HCT116 (cell line): ENCODE data around the gene ASB7. TPM values are rescaled to one million over a fixed set of nuclear protein-coding genes. Genes with fewer than 3 reads are reported as not detected.

Experiments used
- ATAC-seq: fragments of 200-7000 bp; cut with Tn5 transposase; 2 replicates; pipeline ENCODE4 v1.9.1; 2020; ENCODE audit warnings: mild to moderate bottlenecking, moderate library complexity
- BruUV-seq: library from RNA; stranded (reverse); fragments of 400-500 nt; replicated peaks from 2 replicates; lab custom pipeline; 2021; lab: Mats Ljungman, UMichigan
- CTCF ChIA-PET: fragments of 300-600 bp; sonication (Branson Sonifier 250); formaldehyde crosslinking; loops from one replicate; lab custom pipeline; 2021; ENCODE audit warnings: antibody characterized with exemption; lab: Charles Lee
- POLR2A ChIA-PET: fragments of 300-600, 350-600 bp; sonication (Branson Sonifier 250); formaldehyde crosslinking; loops from one replicate; lab custom pipeline; 2021; ENCODE audit warnings: antibody characterized with exemption; lab: Charles Lee
- RAD21 ChIA-PET, 2 experiments: fragments of 300-600 bp; sonication (Branson Sonifier 250); formaldehyde crosslinking; loops; one replicate each; lab custom pipeline; 2023; ENCODE audit warnings: low total read pairs in 2 of 2; ENCODE audit not compliant: uncharacterized antibody in 2 of 2, unreplicated experiment in 2 of 2, low non-redundant PET in 1 of 2; lab: Charles Lee
- DNase-seq: peaks from one replicate; pipeline ENCODE4 v3.0.0-alpha.2; 2010; ENCODE audit warnings: low read depth, low spot score
- H2AFZ ChIP-seq: fragments of 200-600 bp; shearing (Covaris generic), sonication (generic); 2 replicates; pipeline ENCODE4 v1.6.1; 2017; ENCODE audit warnings: low read depth, mixed run types, mixed read lengths, antibody characterized with exemption, low read length; ENCODE audit not compliant: poor library complexity, severe bottlenecking
- H3K27ac ChIP-seq: 2 replicates; pipeline ENCODE4 v1.5.1; 2012; ENCODE audit warnings: low read depth, low read length
- H3K27me3 ChIP-seq: fragments of 200-600 bp; sonication (generic); 2 replicates; pipeline ENCODE4 v1.6.1; 2016; ENCODE audit warnings: mixed run types, low read length, mixed read lengths; ENCODE audit not compliant: insufficient read depth
- H3K36me3 ChIP-seq, 2 experiments: fragments of 200-500 bp in 1 of 2; fragments of 200-600 bp in 1 of 2; sonication (Bioruptor generic) in 1 of 2; sonication (generic) in 1 of 2; 2 replicates each; pipeline versions ENCODE4 v1.5.1 to v1.6.1; 2014 to 2016; ENCODE audit warnings: low read length in 2 of 2, inconsistent platforms in 1 of 2, mixed read lengths in 1 of 2, mixed run types in 1 of 2; ENCODE audit not compliant: insufficient read depth in 2 of 2, control insufficient read depth in 1 of 2
- H3K4me1 ChIP-seq, 2 experiments: fragments of 200-600 bp in 1 of 2; sonication (generic) in 1 of 2; 2 replicates each; pipeline versions ENCODE4 v1.5.1 to v1.6.1; 2012 to 2017; ENCODE audit warnings: low read length in 2 of 2, inconsistent platforms in 1 of 2, mild to moderate bottlenecking in 1 of 2, mixed read lengths in 1 of 2, mixed run types in 1 of 2, moderate library complexity in 1 of 2; ENCODE audit not compliant: insufficient read depth in 2 of 2, control insufficient read depth in 1 of 2
- H3K4me2 ChIP-seq: fragments of 200-600 bp; sonication (generic); 2 replicates; pipeline ENCODE4 v1.6.1; 2017; ENCODE audit warnings: mixed run types, low read length, mixed read lengths
- H3K4me3 ChIP-seq, 2 experiments: fragments of 200-600 bp in 1 of 2; sonication (generic) in 1 of 2; replicated peaks in 1 of 2; 2 replicates each; pipeline ENCODE4 v1.5.1; 2011 to 2016; ENCODE audit warnings: low read length in 2 of 2, control low read depth in 1 of 2, low read depth in 1 of 2, mild to moderate bottlenecking in 1 of 2, mixed read lengths in 1 of 2, mixed run types in 1 of 2
- H3K79me2 ChIP-seq: fragments of 200-600 bp; sonication (generic); 2 replicates; pipeline ENCODE4 v1.6.1; 2017; ENCODE audit warnings: mild to moderate bottlenecking, mixed run types, low read length, moderate library complexity, mixed read lengths; ENCODE audit not compliant: insufficient read depth
- H3K9ac ChIP-seq: fragments of 200-600 bp; sonication (generic); 2 replicates; pipeline ENCODE4 v1.6.1; 2016; ENCODE audit warnings: low read length, mixed read lengths
- H3K9me2 ChIP-seq: fragments of 200-600 bp; sonication (generic), shearing (Covaris generic); 2 replicates; pipeline ENCODE4 v1.6.1; 2017; ENCODE audit warnings: mixed run types, mild to moderate bottlenecking, moderate library complexity; ENCODE audit not compliant: insufficient read depth
- H3K9me3 ChIP-seq, 2 experiments: fragments of 200-500 bp in 1 of 2; fragments of 200-600 bp in 1 of 2; sonication (Bioruptor generic) in 1 of 2; sonication (generic) in 1 of 2; 2 replicates each; pipeline ENCODE4 v1.6.1; 2014 to 2017; ENCODE audit warnings: low read length in 2 of 2, mixed read lengths in 2 of 2, inconsistent platforms in 1 of 2, low read depth in 1 of 2, mild to moderate bottlenecking in 1 of 2, mixed run types in 1 of 2, moderate library complexity in 1 of 2; ENCODE audit not compliant: control insufficient read depth in 1 of 2, insufficient read depth in 1 of 2
- H4K20me1 ChIP-seq: fragments of 200-600 bp; sonication (generic), shearing (Covaris generic); 2 replicates; pipeline ENCODE4 v1.6.1; 2017; ENCODE audit warnings: mixed run types, mild to moderate bottlenecking, moderate library complexity; ENCODE audit not compliant: insufficient read depth
- ELF1 ChIP-seq: IDR thresholded peaks from 2 replicates; pipeline ENCODE4 v1.6.1; 2012; ENCODE audit warnings: low read depth, borderline replicate concordance
- EZH2phosphoT487 ChIP-seq: fragments of 200-600 bp; IDR thresholded peaks from 2 replicates; pipeline ENCODE4 v1.6.1; 2018; ENCODE audit warnings: antibody characterized with exemption, borderline replicate concordance
- FOSL1 ChIP-seq: IDR thresholded peaks from 2 replicates; pipeline ENCODE4 v1.6.1; 2012; ENCODE audit warnings: low read depth
- JUND ChIP-seq: IDR thresholded peaks from 2 replicates; pipeline ENCODE4 v1.6.1; 2012
- POLR2A ChIP-seq: IDR thresholded peaks from 2 replicates; pipeline ENCODE4 v1.7.0; 2011; ENCODE audit warnings: borderline replicate concordance; ENCODE audit not compliant: insufficient read depth, insufficient read length; ENCODE audit errors: extremely low read depth
- POLR2AphosphoS5 ChIP-seq: IDR thresholded peaks from 2 replicates; pipeline ENCODE4 v1.6.1; 2011; ENCODE audit warnings: mild to moderate bottlenecking, low read depth, low read length, moderate library complexity
- SP1 ChIP-seq: IDR thresholded peaks from 2 replicates; pipeline ENCODE4 v1.6.1; 2012; ENCODE audit warnings: low read depth
- SRF ChIP-seq: IDR thresholded peaks from 2 replicates; pipeline ENCODE4 v1.6.1; 2012; ENCODE audit warnings: low read depth
- TCF7L2 ChIP-seq: IDR thresholded peaks from 2 replicates; pipeline ENCODE4 v1.7.0; 2011; ENCODE audit warnings: borderline replicate concordance, inconsistent platforms; ENCODE audit not compliant: insufficient read depth, insufficient read length; ENCODE audit errors: extremely low read depth
- YY1 ChIP-seq: IDR thresholded peaks from 2 replicates; pipeline ENCODE4 v1.6.1; 2011; ENCODE audit warnings: low read length, low read depth, moderate library complexity, mild to moderate bottlenecking; ENCODE audit not compliant: insufficient replicate concordance; ENCODE audit errors: extremely low read depth
- ZFX ChIP-seq: fragments of 450-650 bp; IDR thresholded peaks from 2 replicates; pipeline ENCODE4 v1.6.1; 2017
- ZNF274 ChIP-seq: fragments of 200-500 bp; sonication (Bioruptor generic); IDR thresholded peaks from 2 replicates; pipeline ENCODE4 v1.6.1; 2014; ENCODE audit warnings: mild to moderate bottlenecking, low read depth, low read length, inconsistent platforms
- intact Hi-C: fragments of 100-400 bp; cut with micrococcal nuclease; formaldehyde crosslinking; loops from 2 replicates; pipeline ENCODE4 v1.10.0; 2022
- total RNA-seq: library from RNA; stranded (reverse); gene quantifications from one replicate; pipeline ENCODE4 v1.2.1, GENCODE V29; 2021; ENCODE audit not compliant: unreplicated experiment
- TF ChIP-seq, protein P1 (sequence below): IDR thresholded peaks from 2 replicates; pipeline ENCODE4 v1.6.1; 2012
- TF ChIP-seq, protein P2 (sequence below), 3 experiments: fragments of 200-600 bp in 1 of 3; sonication (generic) in 1 of 3; IDR thresholded peaks in 2 of 3; conservative IDR thresholded peaks in 1 of 3; 2 replicates each; pipeline ENCODE4 v1.5.1; 2012 to 2017; ENCODE audit warnings: low read depth in 2 of 3, low read length in 2 of 3, antibody characterized with exemption in 1 of 3, borderline replicate concordance in 1 of 3, control low read depth in 1 of 3, mild to moderate bottlenecking in 1 of 3, mixed read lengths in 1 of 3, mixed run types in 1 of 3, moderate library complexity in 1 of 3; ENCODE audit not compliant: insufficient read depth in 1 of 3
- TF ChIP-seq, protein P3 (sequence below): IDR thresholded peaks from 2 replicates; pipeline ENCODE4 v1.6.1; 2011; ENCODE audit warnings: mild to moderate bottlenecking, low read length, moderate library complexity; ENCODE audit not compliant: insufficient replicate concordance; ENCODE audit errors: extremely low read depth
- TF ChIP-seq, protein P4 (sequence below): IDR thresholded peaks from 2 replicates; pipeline ENCODE4 v1.6.1; 2012

The ASB7 gene
- total RNA-seq, 1 experiment from 2014 or later = 16.6 TPM

DNA sequence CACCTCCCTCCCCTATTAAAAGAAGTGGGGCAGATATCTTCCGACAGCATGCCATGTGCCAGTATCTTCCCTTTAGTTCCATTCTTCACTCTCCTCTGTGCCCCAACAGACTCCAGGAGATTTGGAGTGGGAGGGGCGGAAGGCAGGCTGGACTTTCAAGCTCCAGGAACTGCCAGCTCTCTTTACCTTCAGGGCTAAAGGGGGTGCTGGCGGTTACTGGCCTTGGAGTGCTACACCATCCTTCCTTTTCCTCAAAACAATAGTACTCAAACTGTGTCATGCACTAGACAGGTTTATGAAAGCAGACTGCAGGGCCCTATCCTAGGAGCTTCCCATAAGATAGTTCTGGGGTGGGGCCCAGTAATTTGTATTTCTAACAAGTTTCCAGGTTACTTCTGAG, 6.4 kb upstream of the ASB7 start (continued):
- TF ChIP-seq, protein P1, sequence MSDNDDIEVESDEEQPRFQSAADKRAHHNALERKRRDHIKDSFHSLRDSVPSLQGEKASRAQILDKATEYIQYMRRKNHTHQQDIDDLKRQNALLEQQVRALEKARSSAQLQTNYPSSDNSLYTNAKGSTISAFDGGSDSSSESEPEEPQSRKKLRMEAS = no peak
- no peak for TF ChIP-seq ELF1
- TF ChIP-seq JUND = no peak
- TF ChIP-seq POLR2AphosphoS5 = no peak
- no peak for TF ChIP-seq YY1

DNA sequence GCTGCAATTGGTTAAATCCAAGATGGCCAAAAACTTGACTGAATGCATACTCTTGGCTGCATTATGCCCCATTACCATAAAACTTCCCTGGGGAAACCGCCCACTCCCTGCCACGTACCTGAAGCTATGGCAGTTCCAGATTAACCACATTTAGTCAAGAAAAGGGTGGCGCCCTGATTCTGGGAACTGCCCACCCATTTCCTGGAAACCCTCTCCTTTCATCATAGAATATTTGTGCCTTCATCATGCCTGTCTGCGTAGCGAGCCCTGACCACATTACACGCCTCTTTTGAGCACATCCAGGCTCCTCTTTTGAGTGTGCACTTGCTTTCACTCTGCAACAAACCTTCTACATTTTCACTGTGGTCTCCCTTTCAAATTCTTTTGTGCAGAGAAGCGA, 5.6 kb upstream of the ASB7 start:
- Histone ChIP-seq H3K4me3 (no peak overlapping the region), H3K27ac (no peak overlapping the region), H3K9me3 (no peaks in the 10 kb centered on the region), H2AFZ (no peak overlapping the region)
- no peak for DNase-seq
- no peak for TF ChIP-seq POLR2A
- no peak for TF ChIP-seq TCF7L2
- no peak for TF ChIP-seq SRF
- TF ChIP-seq SP1 = no peak
- no peak for TF ChIP-seq ZFX
- no peak for TF ChIP-seq POLR2AphosphoS5
- no peak for TF ChIP-seq EZH2phosphoT487
- TF ChIP-seq FOSL1 = no peak
- TF ChIP-seq, protein P2, sequence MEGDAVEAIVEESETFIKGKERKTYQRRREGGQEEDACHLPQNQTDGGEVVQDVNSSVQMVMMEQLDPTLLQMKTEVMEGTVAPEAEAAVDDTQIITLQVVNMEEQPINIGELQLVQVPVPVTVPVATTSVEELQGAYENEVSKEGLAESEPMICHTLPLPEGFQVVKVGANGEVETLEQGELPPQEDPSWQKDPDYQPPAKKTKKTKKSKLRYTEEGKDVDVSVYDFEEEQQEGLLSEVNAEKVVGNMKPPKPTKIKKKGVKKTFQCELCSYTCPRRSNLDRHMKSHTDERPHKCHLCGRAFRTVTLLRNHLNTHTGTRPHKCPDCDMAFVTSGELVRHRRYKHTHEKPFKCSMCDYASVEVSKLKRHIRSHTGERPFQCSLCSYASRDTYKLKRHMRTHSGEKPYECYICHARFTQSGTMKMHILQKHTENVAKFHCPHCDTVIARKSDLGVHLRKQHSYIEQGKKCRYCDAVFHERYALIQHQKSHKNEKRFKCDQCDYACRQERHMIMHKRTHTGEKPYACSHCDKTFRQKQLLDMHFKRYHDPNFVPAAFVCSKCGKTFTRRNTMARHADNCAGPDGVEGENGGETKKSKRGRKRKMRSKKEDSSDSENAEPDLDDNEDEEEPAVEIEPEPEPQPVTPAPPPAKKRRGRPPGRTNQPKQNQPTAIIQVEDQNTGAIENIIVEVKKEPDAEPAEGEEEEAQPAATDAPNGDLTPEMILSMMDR (IDR thresholded peaks at IDR 0.05 in 2 of 3, conservative IDR thresholded peaks at IDR 0.05 in 1 of 3; ENCODE audit: borderline replicate concordance in 1 of 3, insufficient read depth in 1 of 3, low read depth in 2 of 3, low read length in 2 of 3) = no peak
- TF ChIP-seq, protein P3, sequence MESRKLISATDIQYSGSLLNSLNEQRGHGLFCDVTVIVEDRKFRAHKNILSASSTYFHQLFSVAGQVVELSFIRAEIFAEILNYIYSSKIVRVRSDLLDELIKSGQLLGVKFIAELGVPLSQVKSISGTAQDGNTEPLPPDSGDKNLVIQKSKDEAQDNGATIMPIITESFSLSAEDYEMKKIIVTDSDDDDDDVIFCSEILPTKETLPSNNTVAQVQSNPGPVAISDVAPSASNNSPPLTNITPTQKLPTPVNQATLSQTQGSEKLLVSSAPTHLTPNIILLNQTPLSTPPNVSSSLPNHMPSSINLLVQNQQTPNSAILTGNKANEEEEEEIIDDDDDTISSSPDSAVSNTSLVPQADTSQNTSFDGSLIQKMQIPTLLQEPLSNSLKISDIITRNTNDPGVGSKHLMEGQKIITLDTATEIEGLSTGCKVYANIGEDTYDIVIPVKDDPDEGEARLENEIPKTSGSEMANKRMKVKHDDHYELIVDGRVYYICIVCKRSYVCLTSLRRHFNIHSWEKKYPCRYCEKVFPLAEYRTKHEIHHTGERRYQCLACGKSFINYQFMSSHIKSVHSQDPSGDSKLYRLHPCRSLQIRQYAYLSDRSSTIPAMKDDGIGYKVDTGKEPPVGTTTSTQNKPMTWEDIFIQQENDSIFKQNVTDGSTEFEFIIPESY = no peak
- no peak for TF ChIP-seq ZNF274
- TF ChIP-seq, protein P4, sequence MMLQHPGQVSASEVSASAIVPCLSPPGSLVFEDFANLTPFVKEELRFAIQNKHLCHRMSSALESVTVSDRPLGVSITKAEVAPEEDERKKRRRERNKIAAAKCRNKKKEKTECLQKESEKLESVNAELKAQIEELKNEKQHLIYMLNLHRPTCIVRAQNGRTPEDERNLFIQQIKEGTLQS = no peak
- no peak for TF ChIP-seq YY1
- TF ChIP-seq, all 23 proteins: peak for 0
- RAD21 ChIA-PET = no interaction called here
- Histone ChIP-seq H3K4me1 (peaks cover 7 to 10% of the 10 kb centered on the region in 2 experiments), H4K20me1 (0 out of 2 replicates have a peak, but pooled peaks cover 5% of the 10 kb centered on the region), H3K27me3 (no peaks in the 10 kb centered on the region), H3K9me2 (no peaks in the 10 kb centered on the region), H3K36me3 (no peaks in the 10 kb centered on the region), H3K4me2 (no peak overlapping the region), H3K9ac (no peak overlapping the region), H3K79me2 (peaks cover 99% of the 10 kb centered on the region)
- no TSS peak for BruUV-seq
- POLR2A ChIA-PET = no interaction called here
- CTCF ChIA-PET = interaction anchor here (0.7 kb wide), 1 partner anchor 247 kb away, joined by 3 read pairs; no protein-coding TSS in a partner anchor
- no peak for ATAC-seq
- intact Hi-C loops = no loop called here
